Naive thymus-derived CD8-positive, alpha-beta T cell (primary cell): ENCODE results near the gene NELFA. TPM values are rescaled to one million over a fixed set of nuclear protein-coding genes. Genes with fewer than 3 reads are reported as not detected.
A peak's percentile ranks its signal among the peaks of the same experiment; 100 is the strongest.
"Not testable (repeated sequence)": the region's sequence is repeated elsewhere in the genome, so short reads cannot be mapped to it uniquely, and the experiment has no call there.

ENCODE experiments used
- ATAC-seq, 2 donors: fragments of 150-1000 bp; cut with Tn5 transposase in 1 of 2; sonication (Bioruptor Pico), chemical (Tn5 transposase) in 1 of 2; 1 replicate in 1 of 2; 2 replicates in 1 of 2; pipeline ENCODE4 v1.10.0; 2021; ENCODE audit warnings: mild to moderate bottlenecking in 2 of 2, moderate library complexity in 2 of 2
- POLR2A ChIA-PET: fragments of 350-600 bp; sonication (Branson Sonifier 250); formaldehyde crosslinking; loops from one replicate; lab custom pipeline; 2021; ENCODE audit warnings: antibody characterized with exemption; lab: Charles Lee
- DNase-seq, 10 donors: peaks; one replicate each; pipeline versions ENCODE4 v3.0.0 to v3.0.0-alpha.2; 2020 to 2022
- H3K27ac Mint-ChIP-seq, 10 donors: one replicate each; pipeline ENCODE4 v1.8.0; 2020 to 2022; ENCODE audit warnings: mild to moderate bottlenecking in 10 of 10, mixed read lengths in 10 of 10, moderate library complexity in 4 of 10, inconsistent platforms in 1 of 10
- H3K27me3 Mint-ChIP-seq, 5 donors: one replicate each; pipeline ENCODE4 v1.8.0; 2021 to 2022; ENCODE audit warnings: mixed read lengths in 5 of 5
- H3K36me3 Mint-ChIP-seq, 3 donors: one replicate each; pipeline ENCODE4 v1.8.0; 2020 to 2022; ENCODE audit warnings: mixed read lengths in 3 of 3, mild to moderate bottlenecking in 2 of 3, inconsistent platforms in 1 of 3
- H3K4me1 Mint-ChIP-seq, 4 donors: one replicate each; pipeline ENCODE4 v1.8.0; 2021 to 2022; ENCODE audit warnings: mixed read lengths in 4 of 4
- H3K4me3 Mint-ChIP-seq, 10 donors: one replicate each; pipeline ENCODE4 v1.8.0; 2020 to 2022; ENCODE audit warnings: mild to moderate bottlenecking in 10 of 10, mixed read lengths in 10 of 10, moderate library complexity in 6 of 10, inconsistent platforms in 1 of 10
- H3K9me3 Mint-ChIP-seq, 9 donors: one replicate each; pipeline ENCODE4 v1.8.0; 2020 to 2022; ENCODE audit warnings: mixed read lengths in 9 of 9, mild to moderate bottlenecking in 3 of 9, inconsistent platforms in 1 of 9, moderate library complexity in 1 of 9
- polyA plus RNA-seq, 3 donors: library from polyadenylated mRNA; unstranded; fragments of 300-500 nt; fragmentation: Illumina TruSeq; gene quantifications; one replicate each; pipeline ENCODE4 v1.2.3, GENCODE V29; 2021
- total RNA-seq, 8 experiments: library from RNA in 2 of 8; stranded (reverse) in 2 of 8; gene quantifications; one replicate each; pipeline ENCODE4 v1.2.3 and lab custom pipeline; 2021 to 2026

Gene NELFA
- total and polyA plus RNA-seq, 5 experiments from 2014 or later, result 20.1 to 47.9 (median 37.8) TPM

- Mint-ChIP-seq H3K9me3 (peaks cover 5 to 49% (median 30%) of the 10 kb centered on the region in 9 donors), H3K4me3 (peak overlapping the region in 1 of 10 donors; percentile 2), H3K4me1 (peaks cover 40 to 64% (median 55%) of the 10 kb centered on the region in 4 donors), H3K36me3 (peaks cover 32 to 76% (median 58%) of the 10 kb centered on the region in 3 donors)
- H3K27ac Mint-ChIP-seq, ATAC-seq, POLR2A ChIA-PET, DNase-seq, H3K27me3 Mint-ChIP-seq: not testable (repeated sequence)
Observed at GRCh38 chr4:1999308-1999707, 9.5 kb downstream of the NELFA start.

GRCh38 chr4:1998296-1998695 lies 10.5 kb downstream of the NELFA start:
- ATAC-seq (no peak), DNase-seq (no peak)
- Mint-ChIP-seq H3K4me1 (peaks cover 41 to 61% (median 55%) of the 10 kb centered on the region in 4 donors), H3K27me3 (no peaks in the 10 kb centered on the region), H3K36me3 (peaks cover 32 to 74% (median 53%) of the 10 kb centered on the region in 3 donors), H3K27ac (peak overlapping the region in 1 of 10 donors; percentile 68), H3K4me3 (no peak overlapping the region), H3K9me3 (peaks cover 5 to 49% (median 30%) of the 10 kb centered on the region in 9 donors)
- POLR2A ChIA-PET, result no interaction called here

DNA sequence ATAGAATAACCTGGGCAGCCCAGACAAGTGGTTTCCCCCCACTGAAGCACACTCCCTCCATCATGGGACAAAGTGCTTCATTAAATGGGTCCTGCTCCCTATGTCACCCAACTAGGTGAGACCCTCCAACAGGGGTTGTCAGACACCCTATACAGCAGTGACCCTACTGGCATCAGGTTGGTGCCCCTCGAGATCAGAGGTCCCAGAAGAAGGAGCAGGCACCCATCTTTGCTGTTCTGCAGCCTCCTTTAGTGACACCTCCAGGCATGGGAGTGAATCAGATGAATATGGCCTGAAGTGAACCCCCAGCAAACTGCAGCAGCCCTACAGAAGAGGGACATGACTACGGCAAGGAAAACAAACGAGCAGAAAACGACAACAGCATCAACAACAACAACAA lies 11.1 kb downstream of the NELFA start:
- peaks cover 38 to 56% (median 49%) of the 10 kb centered on the region in 4 donors for H3K4me1 Mint-ChIP-seq
- H3K4me3 Mint-ChIP-seq, result peak overlapping the region in 1 of 10 donors; percentile 22
- no peaks in the 10 kb centered on the region for H3K27me3 Mint-ChIP-seq
- H3K36me3 Mint-ChIP-seq, result peaks cover 32 to 70% (median 52%) of the 10 kb centered on the region in 3 donors
- peak overlapping the region in 1 of 10 donors; percentile 45 for H3K27ac Mint-ChIP-seq
- POLR2A ChIA-PET, result no interaction called here
- peaks cover 5 to 49% (median 30%) of the 10 kb centered on the region in 9 donors for H3K9me3 Mint-ChIP-seq
- DNase-seq, result no peak
- ATAC-seq, result no peak

DNA sequence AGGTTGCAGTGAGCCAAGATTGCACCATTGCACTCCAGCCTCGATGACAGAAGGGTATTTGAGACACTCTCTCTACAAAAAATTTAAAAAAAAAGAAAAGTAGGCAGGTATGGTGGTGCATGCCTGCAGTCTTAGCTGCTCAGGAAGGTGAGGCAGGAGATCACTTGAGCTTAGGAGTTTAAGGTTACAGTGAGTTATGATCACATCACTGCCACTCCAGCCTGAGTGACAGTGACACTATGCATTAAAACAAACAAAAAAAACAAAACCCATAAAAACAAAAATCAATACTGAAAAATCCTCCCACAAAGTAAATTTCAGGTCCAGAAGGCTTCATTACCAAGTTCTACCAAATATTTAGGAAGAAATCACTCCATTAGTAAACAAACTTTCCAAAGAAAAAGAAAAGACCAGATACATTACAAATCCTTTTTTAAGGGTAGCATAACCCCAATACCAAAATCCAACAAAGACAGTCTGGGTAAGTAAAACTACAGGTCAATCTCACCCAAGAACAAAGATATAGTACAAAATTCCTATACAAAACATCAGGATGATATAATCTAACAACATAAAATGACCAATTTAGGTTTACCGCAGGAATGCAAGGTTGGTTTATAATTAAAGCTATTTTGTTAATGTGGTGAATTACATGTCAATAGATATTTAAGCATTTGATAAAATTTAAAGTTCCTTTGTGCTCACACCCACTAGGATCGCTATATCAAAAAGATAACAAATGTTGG lies 11.7 kb downstream of the NELFA start:
- Mint-ChIP-seq H3K27me3 (no peaks in the 10 kb centered on the region), H3K9me3 (peaks cover 5 to 49% (median 30%) of the 10 kb centered on the region in 9 donors), H3K27ac (no peak overlapping the region), H3K4me3 (peak overlapping the region in 1 of 10 donors; percentile 18), H3K36me3 (peaks cover 32 to 64% (median 50%) of the 10 kb centered on the region in 3 donors), H3K4me1 (peaks cover 33 to 49% (median 42%) of the 10 kb centered on the region in 4 donors)
- POLR2A ChIA-PET, result no interaction called here
- no peak for DNase-seq
- ATAC-seq, result no peak

- H3K9me3 Mint-ChIP-seq, result peaks cover 5 to 43% (median 24%) of the 10 kb centered on the region in 9 donors
- DNase-seq, result no peak
- ATAC-seq, result no peak
- H3K27me3 Mint-ChIP-seq, result no peaks in the 10 kb centered on the region
- H3K36me3 Mint-ChIP-seq, result peaks cover 32 to 67% (median 34%) of the 10 kb centered on the region in 3 donors
- POLR2A ChIA-PET, result no interaction called here
- H3K27ac Mint-ChIP-seq, result peak overlapping the region in 2 of 10 donors; percentile 5 to 66
- H3K4me1 Mint-ChIP-seq, result peaks cover 21 to 33% (median 29%) of the 10 kb centered on the region in 4 donors
- no peak overlapping the region for H3K4me3 Mint-ChIP-seq
Observed at GRCh38 chr4:1994938-1995337, 13.8 kb downstream of the NELFA start.

DNA sequence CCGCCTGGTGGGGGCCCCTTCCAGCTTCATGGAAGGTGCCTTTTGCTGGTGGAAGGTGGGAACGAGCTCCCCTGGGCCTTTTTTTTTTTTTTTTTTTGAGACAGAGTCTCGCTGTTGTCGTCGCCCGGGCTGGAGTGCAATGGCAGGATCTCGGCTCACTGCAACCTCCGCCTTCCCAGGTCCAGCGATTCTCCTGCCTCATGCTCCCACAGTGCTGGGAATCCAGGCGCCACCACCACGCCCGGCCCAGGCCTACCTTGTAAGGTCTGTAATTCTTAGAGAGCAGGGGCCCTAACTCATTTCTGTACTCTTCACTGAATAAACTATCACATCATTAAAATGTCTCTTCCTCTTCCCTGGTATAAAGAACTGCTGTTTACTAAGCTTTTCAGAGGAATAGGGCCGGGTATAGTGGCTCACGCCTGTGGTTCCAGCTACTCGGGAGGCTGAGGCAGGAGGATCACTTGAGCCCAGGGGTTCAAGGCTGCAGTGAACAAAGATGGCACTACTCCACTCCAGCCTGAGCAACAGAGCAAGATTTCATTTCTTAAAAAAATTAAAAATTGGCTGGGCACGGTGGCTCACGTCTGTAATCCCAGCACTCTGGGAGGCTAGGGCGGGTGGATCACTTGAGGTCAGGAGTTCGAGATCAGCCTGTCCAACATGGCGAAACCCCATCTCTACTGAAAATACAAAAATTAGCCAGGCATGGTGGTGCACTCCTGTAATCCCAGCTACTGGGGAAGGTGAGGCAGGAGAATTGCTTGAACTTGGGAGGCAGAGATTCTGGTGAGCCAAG lies 14.9 kb downstream of the NELFA start:
- Mint-ChIP-seq H3K9me3 (peaks cover 5 to 34% (median 18%) of the 10 kb centered on the region in 9 donors), H3K36me3 (peaks cover 26 to 66% (median 32%) of the 10 kb centered on the region in 3 donors), H3K27ac (peak overlapping the region in 3 of 10 donors; percentile 24 to 76 (median 67)), H3K4me1 (peaks cover 12 to 26% (median 20%) of the 10 kb centered on the region in 4 donors)
- not testable (repeated sequence) for H3K4me3 Mint-ChIP-seq, DNase-seq, H3K27me3 Mint-ChIP-seq, ATAC-seq
- POLR2A ChIA-PET, result interaction anchor here (0.6 kb wide), 1 partner anchor 84 kb away, joined by 3 read pairs; no protein-coding TSS in a partner anchor

- DNase-seq (no peak), ATAC-seq (no peak)
- H3K4me1 Mint-ChIP-seq, result peaks cover 5 to 20% (median 14%) of the 10 kb centered on the region in 4 donors
- peaks cover 19 to 63% (median 27%) of the 10 kb centered on the region in 3 donors for H3K36me3 Mint-ChIP-seq
- H3K4me3 Mint-ChIP-seq, result no peak overlapping the region
- peaks cover 5 to 26% (median 12%) of the 10 kb centered on the region in 9 donors for H3K9me3 Mint-ChIP-seq
- no peak overlapping the region for H3K27ac Mint-ChIP-seq
- H3K27me3 Mint-ChIP-seq, result no peaks in the 10 kb centered on the region
- POLR2A ChIA-PET, result interaction anchor here (0.6 kb wide), 1 partner anchor 83 kb away, joined by 3 read pairs; no protein-coding TSS in a partner anchor
Observed at GRCh38 chr4:1993169-1993516, 15.6 kb downstream of the NELFA start.

- peaks cover 0 to 18% (median 12%) of the 10 kb centered on the region in 4 donors for H3K4me1 Mint-ChIP-seq
- no peak overlapping the region for H3K27ac Mint-ChIP-seq
- no peak for DNase-seq
- POLR2A ChIA-PET, result no interaction called here
- ATAC-seq, result no peak
- H3K4me3 Mint-ChIP-seq, result no peak overlapping the region
- H3K36me3 Mint-ChIP-seq, result peaks cover 13 to 63% (median 22%) of the 10 kb centered on the region in 3 donors
- peaks cover 0 to 21% (median 8%) of the 10 kb centered on the region in 9 donors for H3K9me3 Mint-ChIP-seq
- no peaks in the 10 kb centered on the region for H3K27me3 Mint-ChIP-seq
Observed at GRCh38 chr4:1992468-1993168, 16.2 kb downstream of the NELFA start.

- no peak overlapping the region for H3K27ac Mint-ChIP-seq
- peaks cover 0 to 13% (median 6%) of the 10 kb centered on the region in 9 donors for H3K9me3 Mint-ChIP-seq
- no peaks in the 10 kb centered on the region for H3K27me3 Mint-ChIP-seq
- H3K4me1 Mint-ChIP-seq, result peaks cover 0 to 14% (median 9%) of the 10 kb centered on the region in 4 donors
- H3K4me3 Mint-ChIP-seq, result no peak overlapping the region
- no peak for DNase-seq
- POLR2A ChIA-PET, result no interaction called here
- ATAC-seq, result no peak
- H3K36me3 Mint-ChIP-seq, result peaks cover 5 to 61% (median 15%) of the 10 kb centered on the region in 3 donors
Observed at GRCh38 chr4:1991596-1992434, 17.0 kb downstream of the NELFA start.

DNA sequence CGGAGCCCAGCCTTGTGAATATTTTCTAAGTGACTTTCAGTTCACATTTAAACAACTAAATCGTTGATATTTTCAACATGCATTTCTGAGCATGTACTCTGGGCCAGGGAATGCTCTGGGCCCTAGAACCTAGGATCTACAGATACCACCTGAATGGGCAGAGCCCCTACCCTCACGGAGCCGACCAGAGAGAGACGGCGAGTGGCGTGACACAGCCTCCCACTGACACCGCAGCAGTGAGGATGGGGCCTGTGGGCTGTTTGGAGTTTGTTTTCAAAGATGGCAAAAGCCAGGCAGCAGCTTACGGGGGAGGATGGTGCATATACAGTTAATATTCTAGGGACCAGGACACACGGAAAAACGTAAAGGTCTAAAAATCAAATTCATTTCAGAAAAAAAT lies 17.7 kb downstream of the NELFA start:
- H3K36me3 Mint-ChIP-seq, result peaks cover 0 to 65% (median 12%) of the 10 kb centered on the region in 3 donors
- POLR2A ChIA-PET, result no interaction called here
- no peaks in the 10 kb centered on the region for H3K27me3 Mint-ChIP-seq
- ATAC-seq (no peak), DNase-seq (no peak)
- H3K27ac Mint-ChIP-seq, result peak overlapping the region in 2 of 10 donors; percentile 24 to 57
- peaks cover 0 to 13% (median 8%) of the 10 kb centered on the region in 4 donors for H3K4me1 Mint-ChIP-seq
- peaks cover 0 to 8% (median 3%) of the 10 kb centered on the region in 9 donors for H3K9me3 Mint-ChIP-seq
- no peak overlapping the region for H3K4me3 Mint-ChIP-seq

DNA sequence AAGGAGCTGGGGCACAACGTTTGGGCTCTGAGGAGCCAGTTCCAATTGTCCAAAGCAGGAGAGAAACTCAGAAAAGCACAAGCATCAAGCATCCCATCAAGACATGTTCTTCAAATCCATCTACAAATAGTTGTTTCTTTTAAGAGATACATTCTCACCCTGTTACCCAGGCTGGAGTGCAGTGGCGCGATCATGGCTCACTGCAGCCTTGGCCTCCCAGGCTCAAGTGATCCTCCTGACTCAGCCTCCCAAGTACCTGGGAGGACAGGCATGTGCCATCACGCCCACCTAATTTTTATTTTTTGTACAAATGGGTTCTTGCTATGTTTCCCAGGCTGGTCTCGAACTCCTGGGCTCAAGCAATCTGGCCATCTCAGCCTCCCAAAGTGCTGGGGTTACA lies 18.1 kb downstream of the NELFA start:
- peak overlapping the region in 1 of 10 donors; percentile 64 for H3K27ac Mint-ChIP-seq
- POLR2A ChIA-PET, result no interaction called here
- ATAC-seq (no peak), DNase-seq (no peak)
- no peak overlapping the region for H3K4me3 Mint-ChIP-seq
- peaks cover 0 to 4% (median 0%) of the 10 kb centered on the region in 9 donors for H3K9me3 Mint-ChIP-seq
- H3K27me3 Mint-ChIP-seq, result no peaks in the 10 kb centered on the region
- peaks cover 0 to 9% (median 6%) of the 10 kb centered on the region in 4 donors for H3K4me1 Mint-ChIP-seq
- H3K36me3 Mint-ChIP-seq, result peaks cover 0 to 62% (median 8%) of the 10 kb centered on the region in 3 donors
